Measurements from ENCODE around the gene KSR1.

DNA sequence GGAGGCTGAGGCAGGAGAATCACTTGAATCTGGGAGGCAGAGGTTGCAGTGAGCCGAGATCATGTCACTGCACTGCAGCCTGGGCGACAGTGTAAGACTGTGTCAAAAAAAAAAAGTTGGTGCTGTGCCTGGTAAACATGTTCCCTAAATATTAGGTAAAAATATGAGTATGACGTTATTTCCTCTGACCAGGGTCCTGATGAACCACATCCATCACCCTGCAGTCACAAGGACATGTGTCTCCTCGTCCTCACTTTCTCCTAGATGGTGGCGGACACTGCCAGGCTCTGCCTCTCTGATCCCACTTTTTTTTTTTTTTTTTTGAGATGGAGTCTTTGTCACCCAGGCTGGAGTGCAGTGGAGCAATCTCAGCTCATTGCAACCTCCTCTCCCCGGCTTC is 203.4 kb downstream of the KSR1 start:
- TF ChIP-seq, protein P1, sequence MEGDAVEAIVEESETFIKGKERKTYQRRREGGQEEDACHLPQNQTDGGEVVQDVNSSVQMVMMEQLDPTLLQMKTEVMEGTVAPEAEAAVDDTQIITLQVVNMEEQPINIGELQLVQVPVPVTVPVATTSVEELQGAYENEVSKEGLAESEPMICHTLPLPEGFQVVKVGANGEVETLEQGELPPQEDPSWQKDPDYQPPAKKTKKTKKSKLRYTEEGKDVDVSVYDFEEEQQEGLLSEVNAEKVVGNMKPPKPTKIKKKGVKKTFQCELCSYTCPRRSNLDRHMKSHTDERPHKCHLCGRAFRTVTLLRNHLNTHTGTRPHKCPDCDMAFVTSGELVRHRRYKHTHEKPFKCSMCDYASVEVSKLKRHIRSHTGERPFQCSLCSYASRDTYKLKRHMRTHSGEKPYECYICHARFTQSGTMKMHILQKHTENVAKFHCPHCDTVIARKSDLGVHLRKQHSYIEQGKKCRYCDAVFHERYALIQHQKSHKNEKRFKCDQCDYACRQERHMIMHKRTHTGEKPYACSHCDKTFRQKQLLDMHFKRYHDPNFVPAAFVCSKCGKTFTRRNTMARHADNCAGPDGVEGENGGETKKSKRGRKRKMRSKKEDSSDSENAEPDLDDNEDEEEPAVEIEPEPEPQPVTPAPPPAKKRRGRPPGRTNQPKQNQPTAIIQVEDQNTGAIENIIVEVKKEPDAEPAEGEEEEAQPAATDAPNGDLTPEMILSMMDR (IDR thresholded peaks at IDR 0.05): no peak
- TF ChIP-seq POLR2A (IDR thresholded peaks at IDR 0.05): no peak
